ENCODE measurements around the gene ANXA8L1. TPM values are rescaled to one million over a fixed set of nuclear protein-coding genes. Genes with fewer than 3 reads are reported as not detected.
"Not testable (repeated sequence)": the region's sequence is repeated elsewhere in the genome, so short reads cannot be mapped to it uniquely, and the experiment has no call there.

Gene ANXA8L1
- total RNA-seq, 1 donor from 2014 or later: 1.7 TPM

DNA sequence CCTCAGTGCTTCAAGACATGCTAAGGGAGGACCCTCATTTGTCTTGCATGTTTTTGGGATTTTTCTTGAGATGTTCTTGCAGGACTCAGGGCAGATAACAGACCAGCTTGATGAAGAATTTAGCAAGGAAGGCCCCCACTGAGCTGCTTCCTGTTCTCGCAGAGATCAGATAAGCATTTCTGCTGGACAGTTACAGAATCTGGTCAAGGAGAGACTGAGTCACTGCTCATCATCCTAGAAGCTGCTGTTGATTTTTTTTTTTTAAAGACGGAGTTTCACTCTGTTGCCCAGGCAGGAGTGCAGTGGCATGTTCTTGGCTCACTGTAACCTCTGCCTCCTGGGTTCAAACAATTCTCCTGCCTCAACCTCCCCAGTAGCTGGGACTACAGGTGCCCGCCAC is 1.2 kb upstream of the ANXA8L1 start:
- H3K4me3 ChIP-seq (ENCODE audit: low read depth, low read length); DNase-seq (ENCODE audit: low read depth): not testable (repeated sequence)

DNA sequence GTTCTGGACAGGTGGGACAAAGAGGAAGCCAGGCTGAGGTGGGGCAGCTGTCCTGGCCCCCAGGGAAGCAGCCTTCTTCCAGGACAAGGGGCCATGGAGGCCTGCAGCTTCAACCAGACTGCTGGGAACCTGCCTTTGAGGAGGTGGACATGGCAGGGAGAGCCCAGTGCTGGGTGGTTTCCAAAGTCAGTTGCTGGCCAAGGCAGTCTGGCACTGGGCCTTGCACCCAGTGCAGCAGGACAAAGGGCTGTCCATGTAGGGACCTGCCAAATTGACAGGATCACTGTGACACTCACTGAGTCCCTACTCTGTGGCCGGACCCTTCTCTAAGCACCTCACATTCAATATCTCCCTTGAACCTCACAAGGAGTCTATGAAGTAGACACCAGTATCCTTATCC is 1.4 kb downstream of the ANXA8L1 start:
- not testable (repeated sequence) for H3K4me3 ChIP-seq (ENCODE audit: low read depth, low read length); DNase-seq (ENCODE audit: low read depth)

DNA sequence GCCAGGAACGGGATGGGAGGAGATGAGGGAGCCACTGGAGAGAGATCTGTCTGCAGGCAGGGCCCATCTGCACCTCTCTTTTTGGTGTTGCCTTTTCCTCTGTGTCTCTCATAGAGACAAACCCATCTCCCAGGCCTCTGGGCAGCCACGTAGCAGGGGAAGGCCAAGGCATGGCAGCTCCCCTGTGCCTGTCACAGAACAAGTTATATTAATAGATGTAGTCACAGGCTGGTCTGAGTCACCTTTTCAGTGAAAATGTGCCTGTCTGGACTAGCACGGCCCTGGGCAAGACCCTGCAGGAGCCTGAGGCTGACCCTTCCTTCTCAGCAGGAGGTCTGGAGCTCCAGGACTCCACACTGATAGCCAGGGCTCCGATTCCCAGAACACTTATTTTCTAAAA is 2.1 kb downstream of the ANXA8L1 start:
- DNase-seq (ENCODE audit: low read depth); H3K4me3 ChIP-seq (ENCODE audit: low read depth, low read length): not testable (repeated sequence)

DNA sequence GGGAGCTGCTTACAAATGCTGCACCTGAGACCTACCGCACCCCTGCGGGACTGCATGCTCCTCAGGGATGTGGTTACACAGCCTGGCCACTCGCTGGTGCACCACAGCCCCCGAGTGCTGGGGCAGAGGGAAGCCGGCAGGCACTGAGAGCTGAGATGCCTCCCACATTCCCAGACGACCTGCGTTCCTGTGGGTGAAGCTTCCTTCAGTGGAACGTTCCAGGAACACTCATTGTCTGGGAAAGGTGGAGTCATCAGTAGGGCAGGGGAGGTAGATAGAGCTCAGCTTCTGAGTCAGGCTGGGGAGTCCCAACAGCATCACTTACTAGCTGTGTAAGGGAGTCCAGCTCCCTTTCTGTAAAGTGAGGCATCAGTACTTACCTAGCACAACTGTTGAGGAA is 2.5 kb downstream of the ANXA8L1 start:
- DNase-seq (ENCODE audit: low read depth); H3K4me3 ChIP-seq (ENCODE audit: low read depth, low read length): not testable (repeated sequence)

DNA sequence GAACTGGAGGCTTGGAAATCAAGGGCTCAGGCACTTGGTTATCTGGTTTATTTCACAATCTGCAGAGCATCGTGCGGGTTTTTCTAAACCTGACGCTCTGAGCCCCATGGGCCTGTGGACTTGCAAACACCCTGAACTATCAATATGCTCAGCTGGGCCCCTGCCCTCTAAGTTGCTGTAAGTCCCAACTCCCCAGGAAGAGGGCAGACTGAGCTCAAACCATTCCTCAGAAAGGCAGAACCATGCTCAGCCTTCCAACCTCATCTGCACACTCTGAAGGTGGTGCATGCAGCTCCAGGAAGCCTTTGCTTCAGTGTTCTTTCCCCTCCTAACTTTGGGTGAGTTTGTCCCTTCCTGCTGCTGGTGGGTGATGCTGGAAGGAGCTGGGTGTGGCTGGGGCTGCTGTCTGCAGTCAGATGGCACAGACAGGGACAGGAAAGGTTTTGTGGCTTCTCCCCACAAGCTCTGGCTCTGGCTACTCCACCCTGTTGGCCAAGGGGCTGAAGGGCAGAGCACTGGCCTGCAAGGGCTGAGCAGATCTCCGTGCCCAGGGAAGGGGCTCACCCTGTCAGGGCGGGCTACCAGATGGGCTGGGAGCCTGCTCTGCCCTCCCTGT is 3.8 kb downstream of the ANXA8L1 start:
- not testable (repeated sequence) for H3K4me3 ChIP-seq (ENCODE audit: low read depth, low read length); DNase-seq (ENCODE audit: low read depth)

DNA sequence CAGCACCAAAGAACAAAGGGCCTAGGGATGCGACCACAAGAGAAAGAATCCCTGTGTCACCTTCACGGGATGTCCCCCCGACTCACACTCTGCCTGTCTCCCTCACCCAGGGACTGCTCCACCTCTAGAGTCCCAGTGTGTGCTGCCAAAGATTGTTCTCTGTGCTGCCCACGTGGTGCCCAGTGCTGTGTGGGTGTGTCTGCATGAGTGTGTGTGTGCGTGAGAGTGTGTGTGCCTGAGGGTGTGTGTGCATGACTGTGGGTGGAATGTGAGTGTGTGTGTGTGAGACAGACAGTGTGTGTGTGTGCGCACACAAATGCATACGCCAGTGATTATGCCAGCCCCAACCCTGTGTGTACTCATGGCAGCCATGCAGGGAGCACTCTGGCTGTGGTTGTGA is 10.3 kb downstream of the ANXA8L1 start:
- not testable (repeated sequence) for DNase-seq (ENCODE audit: low read depth); H3K4me3 ChIP-seq (ENCODE audit: low read depth, low read length)

DNA sequence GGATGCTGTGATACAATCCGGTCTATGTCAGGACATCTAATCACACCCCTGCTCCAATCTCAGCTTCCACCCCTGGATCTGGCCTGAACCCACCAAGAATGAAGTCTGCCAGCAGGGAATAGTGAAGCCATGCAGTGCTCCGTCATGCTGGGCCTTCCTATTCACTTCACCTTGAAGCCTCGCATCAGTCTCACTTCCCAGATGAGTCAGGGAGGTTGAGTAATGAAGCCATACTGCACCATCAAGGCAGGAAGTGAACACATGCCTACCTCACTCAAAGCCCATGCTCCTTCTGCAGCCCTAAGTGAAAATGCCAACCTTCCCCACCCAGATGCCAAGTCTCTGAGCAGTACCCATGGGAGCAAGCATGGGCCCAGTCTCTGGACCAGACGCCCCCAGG is 11.1 kb downstream of the ANXA8L1 start:
- not testable (repeated sequence) for H3K4me3 ChIP-seq (ENCODE audit: low read depth, low read length); DNase-seq (ENCODE audit: low read depth)

DNA sequence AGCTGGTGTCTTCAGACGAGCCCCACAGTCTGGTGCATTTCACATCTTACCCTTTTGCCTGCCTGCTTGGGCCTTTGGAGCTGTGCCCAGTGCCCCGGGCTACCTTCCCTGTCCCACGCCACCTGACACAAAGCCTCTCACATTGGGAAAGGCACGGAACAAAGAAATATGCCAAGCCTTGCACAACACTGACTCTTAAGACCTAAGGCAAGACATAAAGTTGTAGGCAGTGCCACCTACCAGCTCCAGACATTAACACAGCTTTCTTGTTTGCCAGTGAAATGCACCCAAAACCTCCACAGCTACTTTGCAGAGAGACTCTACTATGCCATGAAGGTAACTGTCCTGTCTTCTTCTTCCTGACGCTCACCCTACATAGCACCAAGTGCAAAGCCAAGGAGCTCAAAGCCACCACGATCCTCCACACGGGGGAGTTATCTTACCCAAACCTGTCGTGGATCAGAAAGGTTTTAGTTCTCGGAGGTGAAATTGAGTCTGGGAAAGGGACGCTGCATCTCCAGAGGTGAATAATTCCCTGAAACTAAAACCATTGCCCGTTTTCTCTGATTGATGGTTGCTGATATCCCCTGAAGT is 11.8 kb downstream of the ANXA8L1 start:
- H3K4me3 ChIP-seq (ENCODE audit: low read depth, low read length); DNase-seq (ENCODE audit: low read depth): not testable (repeated sequence)

DNA sequence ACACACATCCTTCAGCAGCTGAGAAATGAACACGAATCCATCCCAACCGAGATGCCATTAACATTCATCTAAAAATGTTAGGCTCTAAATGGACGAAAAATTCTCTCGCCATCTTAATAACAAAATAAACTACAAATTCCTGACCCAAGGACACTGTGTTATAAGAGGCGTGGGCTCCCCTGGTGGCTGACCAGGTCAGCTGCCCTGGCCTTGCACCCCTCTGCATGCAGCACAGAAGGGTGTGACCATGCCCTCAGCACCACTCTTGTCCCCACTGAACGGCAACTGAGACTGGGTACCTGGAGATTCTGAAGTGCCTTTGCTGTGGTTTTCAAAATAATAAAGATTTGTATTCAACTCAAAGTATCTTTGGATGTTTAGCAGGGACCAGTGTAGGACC is 15.8 kb downstream of the ANXA8L1 start:
- not testable (repeated sequence) for H3K4me3 ChIP-seq (ENCODE audit: low read depth, low read length); DNase-seq (ENCODE audit: low read depth)

DNA sequence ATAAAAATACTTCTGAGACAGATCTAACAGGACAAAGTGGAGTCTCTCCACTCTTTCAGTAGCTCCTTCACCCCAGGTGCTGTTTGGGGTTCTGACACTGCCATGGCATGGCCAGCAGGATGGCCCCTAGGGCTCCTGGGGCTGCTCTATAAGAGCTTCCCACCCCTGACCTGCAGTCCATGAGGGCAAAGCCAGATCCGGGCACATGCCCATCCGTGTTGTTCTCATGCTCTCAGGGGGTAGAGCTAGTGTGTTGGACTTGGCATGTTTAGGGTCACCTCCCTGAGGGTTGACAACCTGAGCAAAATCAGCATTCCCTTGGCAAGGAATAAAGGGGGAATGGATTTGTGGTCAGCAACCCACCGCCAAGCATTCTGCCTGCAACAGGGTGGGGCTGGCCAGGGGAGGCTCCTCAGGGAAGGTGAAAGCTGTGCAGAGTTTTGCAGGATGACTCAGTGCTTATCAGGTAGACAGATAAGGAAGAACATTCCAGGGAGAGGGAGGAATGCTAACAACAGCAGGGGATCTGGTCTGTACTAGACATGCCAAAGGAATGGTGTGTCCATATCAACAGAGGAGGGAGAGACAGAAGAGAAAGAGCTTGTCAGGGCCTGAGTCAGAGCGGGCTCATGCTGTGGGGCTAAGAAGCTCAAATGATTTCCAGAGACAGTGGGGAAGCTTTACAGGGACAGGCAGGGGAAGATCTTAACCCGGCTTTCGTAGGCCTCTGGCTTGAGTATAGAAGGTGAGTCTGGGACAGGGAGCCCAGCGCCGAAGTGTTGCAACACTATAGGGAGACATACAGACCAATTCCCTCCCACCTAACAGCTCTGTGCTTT is 21.1 kb downstream of the ANXA8L1 start:
- DNase-seq (ENCODE audit: low read depth); H3K4me3 ChIP-seq (ENCODE audit: low read depth, low read length): not testable (repeated sequence)

DNA sequence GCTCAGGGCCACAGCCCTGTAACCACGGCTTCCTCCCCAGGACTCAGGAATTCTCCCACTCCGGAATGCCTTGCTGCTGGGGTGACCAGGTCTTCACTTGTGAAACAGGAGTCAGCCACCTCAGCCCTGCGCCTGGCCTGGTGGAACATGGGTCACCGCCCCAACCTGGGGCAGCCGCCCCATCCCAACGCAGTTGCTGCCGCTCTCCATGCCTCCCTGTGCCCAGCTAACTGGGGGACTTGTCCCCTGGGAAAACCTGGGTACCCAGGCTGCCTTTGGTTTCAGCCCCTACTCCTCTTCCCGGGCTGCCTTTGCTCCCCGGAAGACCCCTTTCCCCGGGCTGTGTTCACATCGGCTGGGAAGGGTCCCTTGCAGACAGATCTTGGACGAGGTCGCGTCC is 22.2 kb downstream of the ANXA8L1 start:
- not testable (repeated sequence) for DNase-seq (ENCODE audit: low read depth); H3K4me3 ChIP-seq (ENCODE audit: low read depth, low read length)

DNA sequence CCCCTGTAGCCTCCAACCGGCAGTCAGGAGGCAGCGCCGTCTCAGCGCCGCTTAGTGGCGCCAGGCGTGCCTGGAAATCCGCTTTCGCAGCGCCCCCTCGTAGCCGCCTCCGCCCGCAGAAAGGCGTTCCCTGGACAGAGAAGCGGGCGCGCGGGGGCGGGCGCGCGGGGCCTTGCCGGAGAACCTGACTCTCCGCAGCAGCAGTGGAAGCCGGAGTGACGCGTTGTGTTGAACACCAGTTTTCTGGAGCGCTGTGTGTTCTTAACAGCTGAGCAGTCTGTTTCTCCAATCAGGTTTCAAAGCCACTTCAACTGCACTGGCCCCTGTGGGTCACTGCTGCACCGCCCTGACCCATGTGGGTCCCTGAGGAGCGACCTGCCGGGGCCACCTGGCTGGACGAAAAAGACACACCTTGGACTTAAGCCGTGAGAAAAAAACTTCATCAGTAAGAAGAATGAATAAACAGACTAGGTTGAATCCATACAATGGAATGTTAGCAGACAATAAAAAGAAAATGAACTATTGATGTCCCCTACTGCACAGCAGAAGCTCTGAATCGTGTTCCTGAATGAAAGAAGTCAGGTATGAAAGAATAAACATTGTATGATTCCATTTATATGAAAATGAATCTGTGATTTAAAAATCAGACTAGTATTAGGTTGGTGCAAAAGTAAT is 22.8 kb downstream of the ANXA8L1 start:
- DNase-seq (ENCODE audit: low read depth): not testable (repeated sequence)
- peak overlapping the region; percentile 41 for H3K4me3 ChIP-seq (ENCODE audit: low read depth, low read length)

DNA sequence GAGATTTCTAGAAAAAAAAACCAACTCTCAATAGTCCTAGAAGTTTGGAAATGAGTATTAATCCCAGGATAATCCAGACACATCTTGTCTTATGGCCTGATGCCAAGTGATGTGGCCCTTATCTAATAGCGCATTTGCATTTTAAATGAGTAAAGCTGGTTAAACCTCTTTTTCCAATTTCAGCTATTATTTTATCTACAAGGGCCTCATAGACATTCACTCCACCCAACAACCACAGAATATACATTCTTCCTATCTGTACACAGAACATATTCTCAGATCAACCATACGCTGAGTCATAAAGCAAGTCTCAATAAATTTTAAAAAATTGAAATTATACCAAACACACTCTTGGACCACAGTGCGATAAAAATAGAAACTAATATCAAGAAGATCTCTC is 34.0 kb downstream of the ANXA8L1 start:
- H3K4me3 ChIP-seq (ENCODE audit: low read depth, low read length); DNase-seq (ENCODE audit: low read depth): not testable (repeated sequence)

DNA sequence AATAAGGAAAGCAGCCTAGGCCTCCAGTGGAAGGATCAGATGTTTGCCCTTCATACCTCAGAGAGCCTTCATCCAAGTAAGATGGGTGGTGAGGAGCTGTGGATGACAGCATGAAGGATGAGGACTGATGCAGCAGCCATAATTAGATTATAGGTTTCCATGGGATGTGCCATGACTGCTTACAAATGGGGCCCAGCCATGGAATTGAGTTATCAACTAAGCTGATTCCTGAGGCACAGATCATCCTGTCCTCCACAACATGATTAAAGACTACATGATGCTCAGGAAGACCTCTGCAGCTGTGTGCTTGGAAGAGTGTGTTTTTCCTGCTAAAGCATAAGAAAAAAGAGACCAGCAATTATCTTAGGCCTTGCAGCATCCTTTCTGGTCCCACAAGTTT is 35.5 kb downstream of the ANXA8L1 start:
- not testable (repeated sequence) for DNase-seq (ENCODE audit: low read depth); H3K4me3 ChIP-seq (ENCODE audit: low read depth, low read length)

DNA sequence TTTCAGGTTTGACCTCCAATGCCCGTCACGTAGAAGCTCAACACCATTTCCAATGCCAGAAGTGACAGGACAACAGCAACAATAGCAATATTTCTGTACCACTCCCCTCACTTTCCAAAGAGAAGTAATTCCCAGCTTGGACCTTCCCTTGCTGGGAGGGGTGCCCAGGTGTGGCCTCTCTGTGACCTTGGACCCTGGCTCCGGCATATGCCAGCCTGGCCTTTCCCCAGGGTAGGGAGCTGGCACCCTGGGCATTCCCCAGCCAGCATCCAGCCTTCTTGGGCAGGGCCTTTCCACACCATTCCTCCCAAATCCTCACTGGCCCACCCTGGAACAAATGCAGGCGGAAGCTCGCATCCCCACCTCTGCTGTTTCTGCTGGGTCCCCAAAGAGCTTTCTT is 37.1 kb downstream of the ANXA8L1 start:
- not testable (repeated sequence) for DNase-seq (ENCODE audit: low read depth); H3K4me3 ChIP-seq (ENCODE audit: low read depth, low read length)

DNA sequence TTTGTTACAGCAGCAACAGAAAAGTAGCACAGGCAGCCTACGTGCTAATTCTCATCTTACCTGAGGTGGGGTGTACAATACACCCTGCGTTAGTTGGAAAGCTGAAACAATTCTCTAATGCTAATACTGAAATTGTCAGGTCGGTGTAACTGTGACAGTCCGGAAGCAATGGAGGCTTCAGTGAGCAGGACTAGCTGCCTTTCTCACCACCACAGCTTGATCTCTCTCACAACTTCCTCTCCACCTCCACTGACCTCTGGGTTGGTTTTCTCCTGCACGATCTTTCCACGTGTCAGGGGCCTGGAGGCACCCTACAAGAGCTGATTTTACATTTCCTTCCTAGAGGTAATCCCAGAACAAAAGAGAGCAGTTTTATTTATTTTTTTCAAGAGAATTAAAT is 39.7 kb downstream of the ANXA8L1 start:
- not testable (repeated sequence) for DNase-seq (ENCODE audit: low read depth); H3K4me3 ChIP-seq (ENCODE audit: low read depth, low read length)

DNA sequence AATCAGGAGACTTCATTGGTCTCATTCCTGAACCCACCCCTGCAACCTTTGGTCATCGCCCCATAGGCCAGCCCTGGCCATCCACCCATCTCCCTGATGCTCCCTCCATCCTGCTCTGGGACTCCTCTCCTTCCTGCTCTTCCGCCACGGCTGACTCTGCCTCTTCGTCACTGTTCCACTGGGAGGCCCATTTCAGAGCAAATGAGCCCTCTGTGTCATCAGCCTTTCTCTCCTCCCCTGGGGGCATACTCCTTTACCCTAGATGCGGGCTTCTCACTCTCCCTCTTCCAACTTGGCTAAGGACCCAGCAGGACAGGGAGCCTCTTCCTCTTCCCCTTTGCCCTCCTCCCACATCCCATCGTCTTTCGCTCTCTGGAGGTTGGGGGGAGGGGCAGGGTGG is 42.7 kb downstream of the ANXA8L1 start:
- not testable (repeated sequence) for H3K4me3 ChIP-seq (ENCODE audit: low read depth, low read length)

DNA sequence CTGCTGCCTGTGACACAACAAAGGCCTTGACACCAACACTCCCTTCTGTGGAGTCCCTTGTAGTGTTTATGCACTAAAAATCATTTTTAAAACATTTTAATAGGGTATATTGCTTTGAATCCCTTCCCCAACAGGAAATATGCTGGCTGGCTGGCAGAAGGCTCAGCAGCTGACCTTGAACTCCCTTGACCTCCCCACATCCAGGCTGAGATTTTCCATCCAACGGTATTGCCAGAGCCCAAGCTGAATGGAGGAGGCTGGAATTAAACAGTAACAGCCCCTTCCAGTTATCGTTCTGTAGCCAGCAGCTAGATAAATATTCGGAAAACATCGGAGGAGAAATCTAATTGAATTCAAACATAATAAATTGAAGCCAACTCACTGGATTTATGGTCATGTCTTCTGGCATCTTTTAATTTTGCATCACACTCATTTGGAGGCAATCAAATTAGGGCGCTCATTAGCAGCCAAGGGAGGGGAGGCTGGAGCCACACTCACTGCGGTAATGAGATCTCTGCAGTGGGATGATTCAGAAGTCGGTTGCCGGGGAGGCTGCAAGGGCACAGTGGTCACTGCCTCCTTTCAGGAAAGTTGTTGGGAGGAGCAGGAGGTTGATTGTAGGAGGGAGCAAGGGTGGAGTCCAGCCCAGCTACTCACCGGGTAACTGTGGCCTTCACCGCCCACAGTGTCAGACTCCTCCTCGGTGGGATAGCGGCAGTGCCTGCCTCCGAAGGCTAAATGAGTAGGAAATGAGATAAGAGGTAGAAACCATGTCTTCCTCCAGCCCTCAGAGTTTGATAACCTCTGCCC is 44.2 kb downstream of the ANXA8L1 start:
- not testable (repeated sequence) for DNase-seq (ENCODE audit: low read depth); H3K4me3 ChIP-seq (ENCODE audit: low read depth, low read length)

More for the DNA sequence above, 42.7 kb downstream of the ANXA8L1 start:
- not testable (repeated sequence) for DNase-seq (ENCODE audit: low read depth)

DNA sequence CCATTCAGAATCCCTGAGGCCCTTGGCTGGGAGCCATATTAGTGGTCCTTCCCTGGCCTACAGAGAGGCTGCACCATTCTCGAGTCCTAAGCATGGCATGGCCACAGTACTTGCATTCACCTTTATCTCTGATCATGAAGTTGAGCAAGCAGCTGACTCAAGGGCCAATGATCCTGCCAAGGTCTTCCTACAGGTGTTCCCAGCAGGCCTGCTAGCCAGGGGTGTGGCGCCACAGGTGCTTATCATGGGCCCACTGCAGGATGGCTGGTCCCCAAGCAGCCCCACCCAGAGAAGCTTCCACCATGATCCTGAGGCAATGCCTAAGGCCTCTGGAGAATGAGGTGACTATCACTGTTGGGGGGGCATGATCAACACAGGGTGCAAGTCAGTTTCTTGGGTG is 48.0 kb downstream of the ANXA8L1 start:
- not testable (repeated sequence) for DNase-seq (ENCODE audit: low read depth)

More for the DNA sequence above, 48.0 kb downstream of the ANXA8L1 start:
- not testable (repeated sequence) for H3K4me3 ChIP-seq (ENCODE audit: low read depth, low read length)
